ENCODE data around the gene KCNJ11.

- TF ChIP-seq SRF (IDR thresholded peaks at IDR 0.05; ENCODE audit: low read depth, low read length) (no peak), HIVEP1 (CRISPR knock-in tag; IDR thresholded peaks at IDR 0.05) (no peak), CTCF (CRISPR knock-in tag; IDR thresholded peaks at IDR 0.05) (no peak), NFE2L1 (CRISPR knock-in tag; IDR thresholded peaks at IDR 0.05; ENCODE audit: borderline replicate concordance) (no peak), TARDBP (CRISPR knock-in tag; IDR thresholded peaks at IDR 0.05) (no peak), STAT5B (CRISPR knock-in tag; IDR thresholded peaks at IDR 0.05) (no peak)
Measured at GRCh38 chr11:17428261-17428660, 39.8 kb upstream of the KCNJ11 start.
